Measurements from ENCODE around the gene TLR5. TPM values are rescaled to one million over a fixed set of nuclear protein-coding genes. Genes with fewer than 3 reads are reported as not detected.
A peak's percentile ranks its signal among the peaks of the same experiment; 100 is the strongest.

Gene TLR5
- total RNA-seq, 2 donors from 2014 or later = 5.2 to 11.2 TPM

DNA sequence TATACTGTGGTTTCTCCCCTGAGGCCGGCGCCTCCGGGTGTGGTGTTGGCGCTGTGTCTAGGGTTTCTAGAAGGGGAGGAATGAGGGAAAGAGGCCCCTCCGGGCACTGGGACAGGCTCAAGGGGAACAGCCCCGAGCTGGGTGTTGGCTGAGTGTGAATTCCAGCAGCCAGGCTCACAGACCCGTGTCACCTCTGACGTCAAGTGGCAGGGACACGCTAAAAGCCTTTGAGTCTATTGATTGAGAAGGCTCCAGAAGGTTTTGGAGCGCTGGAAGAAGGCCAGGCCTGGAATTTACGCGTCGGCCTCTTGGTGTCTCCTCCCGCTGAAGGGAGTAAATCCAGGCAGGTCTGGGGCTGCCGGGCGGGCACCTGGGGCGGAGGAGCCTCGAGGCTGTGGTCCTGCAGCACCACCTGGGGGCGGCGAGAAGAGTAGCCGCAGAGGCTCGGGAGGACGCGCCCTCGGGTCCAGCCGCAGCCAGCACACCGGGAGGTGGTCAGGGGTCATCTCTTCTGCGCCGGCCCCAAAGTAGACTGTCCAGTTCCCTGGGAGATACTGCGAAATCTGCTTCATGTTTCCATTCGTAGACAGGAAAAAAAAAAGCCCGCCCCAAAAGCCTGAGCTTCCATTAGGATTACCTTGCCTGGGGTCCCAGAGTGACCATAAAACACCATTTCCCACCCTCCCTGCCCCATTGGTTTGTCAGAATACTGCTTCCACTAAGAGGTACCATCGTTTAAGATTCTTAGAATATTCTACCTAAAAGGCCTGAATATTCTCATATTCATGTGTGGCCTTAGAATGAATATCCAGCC, 61.7 kb downstream of the TLR5 start:
- peak; percentile 95 for DNase-seq (ENCODE audit: low spot score)
- intact Hi-C loops (cut with DNase I) = loop anchor here (5.0 to 10.0 kb wide), 2 partner anchors 284 to 337 kb away; no protein-coding TSS in a partner anchor

DNA sequence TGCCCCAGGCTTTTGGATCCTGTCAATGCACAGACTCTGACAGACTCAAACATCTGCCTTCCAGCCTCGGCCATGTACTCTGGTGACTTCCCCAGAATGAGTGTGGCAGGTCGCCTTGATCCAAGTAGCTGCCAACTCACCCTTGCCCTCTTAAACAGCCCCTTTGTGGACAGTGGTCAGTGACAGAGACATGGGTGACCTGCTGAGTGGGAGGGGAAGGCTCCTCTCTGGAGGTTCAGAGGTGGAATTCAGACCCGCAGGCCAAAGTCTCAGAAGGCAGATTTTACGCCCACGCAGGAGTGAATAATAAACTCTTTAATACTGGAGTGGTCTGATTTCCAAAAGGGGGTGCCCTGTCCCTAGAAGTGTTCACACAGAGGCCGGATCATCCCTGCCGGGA, 63.5 kb downstream of the TLR5 start:
- intact Hi-C loops (cut with DNase I) = no loop called here
- DNase-seq (ENCODE audit: low spot score) = no peak

- intact Hi-C loops (cut with DNase I) = no loop called here
- no peak for DNase-seq (ENCODE audit: low spot score)
Measured at GRCh38 chr1:223077247-223077833, 65.7 kb downstream of the TLR5 start.

GRCh38 chr1:223076362-223076761, 66.7 kb downstream of the TLR5 start:
- no peak for DNase-seq (ENCODE audit: low spot score)
- intact Hi-C loops (cut with DNase I) = no loop called here

DNA sequence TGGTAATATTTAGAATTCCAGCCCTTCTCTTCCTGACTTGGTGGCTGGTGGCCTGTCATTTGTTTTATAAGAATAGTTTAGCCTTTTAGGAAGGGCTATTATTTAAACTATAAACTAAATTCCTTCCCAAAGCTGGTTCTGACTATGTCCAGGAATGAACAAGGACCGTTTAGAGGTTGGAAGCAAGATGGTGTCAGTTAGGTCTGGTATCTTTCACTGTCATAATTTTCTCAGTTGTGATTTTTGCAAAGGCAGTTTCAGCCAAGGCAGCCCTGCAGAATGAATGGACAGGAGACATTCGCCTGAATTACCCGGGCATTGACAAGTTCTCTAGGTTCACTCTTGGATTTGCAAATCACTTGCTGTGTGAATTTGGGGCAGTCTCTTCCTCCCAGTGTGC, 67.2 kb downstream of the TLR5 start:
- intact Hi-C loops (cut with DNase I) = no loop called here

GRCh38 chr1:223074445-223075300, 68.4 kb downstream of the TLR5 start:
- DNase-seq (ENCODE audit: low spot score) = no peak
- intact Hi-C loops (cut with DNase I) = no loop called here

More for the DNA sequence above, 67.2 kb downstream of the TLR5 start:
- no peak for DNase-seq (ENCODE audit: low spot score)

GRCh38 chr1:223068900-223069665, 74.0 kb downstream of the TLR5 start:
- intact Hi-C loops (cut with DNase I) = no loop called here
- DNase-seq (ENCODE audit: low spot score) = no peak

GRCh38 chr1:223067914-223068313, 75.1 kb downstream of the TLR5 start:
- no peak for DNase-seq (ENCODE audit: low spot score)
- intact Hi-C loops (cut with DNase I) = no loop called here

DNA sequence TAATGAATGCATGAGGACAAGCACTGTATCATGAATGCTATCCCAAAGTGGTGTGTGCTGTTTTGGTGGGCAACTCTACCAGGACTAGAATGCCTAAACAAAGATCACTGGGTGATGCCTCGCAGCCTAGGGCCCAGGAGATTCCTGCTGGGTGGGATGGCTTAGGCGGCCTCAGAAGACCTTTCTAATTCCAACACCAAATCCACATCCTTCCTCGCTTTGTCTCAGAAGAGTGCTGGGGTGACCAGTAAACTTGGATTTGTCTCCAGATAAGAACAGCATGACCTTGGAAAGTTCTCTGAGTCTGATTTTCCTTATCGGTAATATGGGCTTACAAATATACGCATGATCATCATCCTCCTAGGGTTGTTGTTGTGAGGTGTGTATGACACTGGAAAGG, 76.6 kb downstream of the TLR5 start:
- intact Hi-C loops (cut with DNase I) = no loop called here
- DNase-seq (ENCODE audit: low spot score) = no peak

DNA sequence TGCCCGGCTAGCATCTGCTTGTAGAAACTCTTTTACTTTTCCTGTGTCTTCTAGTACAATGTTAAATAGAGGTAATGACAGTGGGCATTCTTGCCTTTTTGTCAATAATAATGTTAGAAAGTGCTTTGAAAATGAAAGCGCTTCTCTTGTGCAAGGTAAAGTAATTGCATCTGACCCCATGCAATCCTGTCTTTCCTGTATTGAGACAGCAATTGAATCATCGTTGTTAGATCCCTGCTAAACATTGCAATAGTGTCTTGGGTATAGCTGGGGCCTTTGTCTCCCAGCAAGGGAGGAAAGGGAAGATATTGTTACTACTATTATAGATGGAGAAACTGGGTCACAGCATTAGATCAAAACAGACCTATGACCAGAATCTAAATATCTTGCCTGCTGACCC, 80.9 kb downstream of the TLR5 start:
- no peak for DNase-seq (ENCODE audit: low spot score)
- intact Hi-C loops (cut with DNase I) = no loop called here

GRCh38 chr1:223059526-223059925, 83.5 kb downstream of the TLR5 start:
- DNase-seq (ENCODE audit: low spot score) = no peak
- intact Hi-C loops (cut with DNase I) = no loop called here

Other genes starting within 250 kb of the TLR5 start
- under 1 TPM; 0.56 to 1.00 TPM for gene SUSD4, start 220.9 kb upstream of the TLR5 start, total RNA-seq